SK-N-MC (cell line): Measurements from ENCODE around the gene RYR3.

ENCODE experiments used
- DNase-seq: peaks from one replicate; pipeline ENCODE4 v3.0.0-alpha.2; 2011; ENCODE audit warnings: low read depth, low spot score
- H3K27ac ChIP-seq: fragments of 200-600 bp; sonication (generic); 2 replicates; pipeline ENCODE4 v1.5.1; 2016; ENCODE audit warnings: mixed run types
- H3K36me3 ChIP-seq: fragments of 200-600 bp; sonication (generic); 2 replicates; pipeline ENCODE4 v1.6.1; 2017; ENCODE audit warnings: antibody characterized with exemption, low read length, mixed read lengths; ENCODE audit not compliant: insufficient read depth
- H3K4me3 ChIP-seq: fragments of 200-600 bp; sonication (generic); 2 replicates; pipeline ENCODE4 v1.5.1; 2016
- H3K9ac ChIP-seq: fragments of 200-600 bp; sonication (generic); 2 replicates; pipeline ENCODE4 v1.8.0; 2017; ENCODE audit warnings: mixed run types, mixed read lengths; ENCODE audit not compliant: insufficient read length
- H3K9me3 ChIP-seq: fragments of 200-600 bp; sonication (generic); 2 replicates; pipeline ENCODE4 v1.6.1; 2017; ENCODE audit warnings: low read depth, mild to moderate bottlenecking, antibody characterized with exemption, low read length, moderate library complexity, mixed read lengths
- EZH2 ChIP-seq: fragments of 200-600 bp; sonication (generic); IDR thresholded peaks from one replicate; pipeline ENCODE4 v1.6.1; 2017; ENCODE audit warnings: antibody characterized with exemption
- FOXP2 ChIP-seq: optimal IDR thresholded peaks from 2 replicates; pipeline ENCODE3; 2011; ENCODE audit warnings: mild to moderate bottlenecking, moderate library complexity; ENCODE audit not compliant: insufficient read depth; ENCODE audit errors: extremely low read length, control extremely low read depth
- POLR2AphosphoS5 ChIP-seq: IDR thresholded peaks from 2 replicates; pipeline ENCODE4 v1.6.1; 2012; ENCODE audit warnings: mild to moderate bottlenecking, low read depth, low read length, borderline replicate concordance

The RYR3 gene

GRCh38 chr15:33782966-33783365 lies 472.2 kb downstream of the RYR3 start:
- H3K27ac ChIP-seq, result no peak overlapping the region
- DNase-seq, result no peak
- no peak for TF ChIP-seq FOXP2
- no peak for TF ChIP-seq POLR2AphosphoS5
- no peak for TF ChIP-seq EZH2
- no peaks in the 10 kb centered on the region for H3K36me3 ChIP-seq
- no peaks in the 10 kb centered on the region for H3K9me3 ChIP-seq
- no peak overlapping the region for H3K4me3 ChIP-seq
- no peak overlapping the region for H3K9ac ChIP-seq

- H3K9ac ChIP-seq, result no peak overlapping the region
- H3K4me3 ChIP-seq, result no peak overlapping the region
- DNase-seq, result no peak
- H3K9me3 ChIP-seq, result no peaks in the 10 kb centered on the region
- H3K27ac ChIP-seq, result no peak overlapping the region
- no peaks in the 10 kb centered on the region for H3K36me3 ChIP-seq
- TF ChIP-seq FOXP2 (no peak), POLR2AphosphoS5 (no peak), EZH2 (no peak)
Observed at GRCh38 chr15:33785366-33785765, 474.6 kb downstream of the RYR3 start.

GRCh38 chr15:33788906-33789540 lies 478.3 kb downstream of the RYR3 start:
- Histone ChIP-seq H3K4me3 (no peak overlapping the region), H3K27ac (no peak overlapping the region), H3K36me3 (no peaks in the 10 kb centered on the region), H3K9ac (no peak overlapping the region), H3K9me3 (no peaks in the 10 kb centered on the region)
- TF ChIP-seq EZH2, result no peak
- no peak for TF ChIP-seq FOXP2
- no peak for TF ChIP-seq POLR2AphosphoS5
- DNase-seq, result no peak

GRCh38 chr15:33794453-33794852 lies 483.7 kb downstream of the RYR3 start:
- Histone ChIP-seq H3K4me3 (no peak overlapping the region), H3K9ac (no peak overlapping the region), H3K36me3 (no peaks in the 10 kb centered on the region), H3K27ac (no peak overlapping the region), H3K9me3 (no peaks in the 10 kb centered on the region)
- no peak for DNase-seq
- TF ChIP-seq FOXP2, result no peak
- no peak for TF ChIP-seq POLR2AphosphoS5
- no peak for TF ChIP-seq EZH2

- H3K9ac ChIP-seq, result no peak overlapping the region
- no peak overlapping the region for H3K4me3 ChIP-seq
- H3K9me3 ChIP-seq, result no peaks in the 10 kb centered on the region
- DNase-seq, result no peak
- H3K27ac ChIP-seq, result no peak overlapping the region
- H3K36me3 ChIP-seq, result no peaks in the 10 kb centered on the region
- TF ChIP-seq EZH2 (no peak), POLR2AphosphoS5 (no peak), FOXP2 (no peak)
Observed at GRCh38 chr15:33795070-33795469, 484.3 kb downstream of the RYR3 start.

- no peak for TF ChIP-seq FOXP2
- TF ChIP-seq EZH2, result no peak
- Histone ChIP-seq H3K9me3 (no peaks in the 10 kb centered on the region), H3K36me3 (no peaks in the 10 kb centered on the region), H3K9ac (no peak overlapping the region), H3K4me3 (no peak overlapping the region), H3K27ac (no peak overlapping the region)
- no peak for DNase-seq
Observed at GRCh38 chr15:33797651-33798050, 486.9 kb downstream of the RYR3 start.

- Histone ChIP-seq H3K27ac (no peak overlapping the region), H3K9ac (no peak overlapping the region), H3K36me3 (no peaks in the 10 kb centered on the region), H3K4me3 (no peak overlapping the region), H3K9me3 (no peaks in the 10 kb centered on the region)
- peak; percentile 1 for DNase-seq
- TF ChIP-seq POLR2AphosphoS5, result no peak
- no peak for TF ChIP-seq EZH2
Observed at GRCh38 chr15:33801954-33802353, 491.2 kb downstream of the RYR3 start.

- H3K4me3 ChIP-seq, result no peak overlapping the region
- no peak for DNase-seq
- H3K9me3 ChIP-seq, result no peaks in the 10 kb centered on the region
- H3K36me3 ChIP-seq, result no peaks in the 10 kb centered on the region
- TF ChIP-seq FOXP2, result no peak
- no peak for TF ChIP-seq EZH2
- no peak overlapping the region for H3K9ac ChIP-seq
- H3K27ac ChIP-seq, result no peak overlapping the region
Observed at GRCh38 chr15:33807665-33808064, 496.9 kb downstream of the RYR3 start.

- no peak overlapping the region for H3K4me3 ChIP-seq
- H3K9ac ChIP-seq, result no peak overlapping the region
- no peaks in the 10 kb centered on the region for H3K36me3 ChIP-seq
- no peak for TF ChIP-seq POLR2AphosphoS5
- TF ChIP-seq FOXP2, result no peak
- TF ChIP-seq EZH2, result no peak
- no peak for DNase-seq
- no peaks in the 10 kb centered on the region for H3K9me3 ChIP-seq
- H3K27ac ChIP-seq, result no peak overlapping the region
Observed at GRCh38 chr15:33808720-33809457, 498.1 kb downstream of the RYR3 start.
